Astrocyte of the spinal cord (primary cell): Measurements from ENCODE around the gene MANSC1.

Source experiments
- DNase-seq: peaks from one replicate; pipeline ENCODE4 v3.0.0; 2011; ENCODE audit warnings: low read depth, low spot score
- H3K4me3 ChIP-seq: 2 replicates; pipeline ENCODE4 v1.5.1; 2011; ENCODE audit warnings: low read depth, mild to moderate bottlenecking, low read length, moderate library complexity
- in situ Hi-C: cut with HindIII; loops from 2 replicates; pipeline ENCODE4 v1.10.0; 2017; ENCODE audit warnings: low sequenced_read_pairs
- TF ChIP-seq, protein P1 (sequence below): IDR thresholded peaks from 2 replicates; pipeline ENCODE4 v1.5.1; 2012; ENCODE audit warnings: low read depth, mild to moderate bottlenecking, low read length, inconsistent platforms

The MANSC1 gene

DNA sequence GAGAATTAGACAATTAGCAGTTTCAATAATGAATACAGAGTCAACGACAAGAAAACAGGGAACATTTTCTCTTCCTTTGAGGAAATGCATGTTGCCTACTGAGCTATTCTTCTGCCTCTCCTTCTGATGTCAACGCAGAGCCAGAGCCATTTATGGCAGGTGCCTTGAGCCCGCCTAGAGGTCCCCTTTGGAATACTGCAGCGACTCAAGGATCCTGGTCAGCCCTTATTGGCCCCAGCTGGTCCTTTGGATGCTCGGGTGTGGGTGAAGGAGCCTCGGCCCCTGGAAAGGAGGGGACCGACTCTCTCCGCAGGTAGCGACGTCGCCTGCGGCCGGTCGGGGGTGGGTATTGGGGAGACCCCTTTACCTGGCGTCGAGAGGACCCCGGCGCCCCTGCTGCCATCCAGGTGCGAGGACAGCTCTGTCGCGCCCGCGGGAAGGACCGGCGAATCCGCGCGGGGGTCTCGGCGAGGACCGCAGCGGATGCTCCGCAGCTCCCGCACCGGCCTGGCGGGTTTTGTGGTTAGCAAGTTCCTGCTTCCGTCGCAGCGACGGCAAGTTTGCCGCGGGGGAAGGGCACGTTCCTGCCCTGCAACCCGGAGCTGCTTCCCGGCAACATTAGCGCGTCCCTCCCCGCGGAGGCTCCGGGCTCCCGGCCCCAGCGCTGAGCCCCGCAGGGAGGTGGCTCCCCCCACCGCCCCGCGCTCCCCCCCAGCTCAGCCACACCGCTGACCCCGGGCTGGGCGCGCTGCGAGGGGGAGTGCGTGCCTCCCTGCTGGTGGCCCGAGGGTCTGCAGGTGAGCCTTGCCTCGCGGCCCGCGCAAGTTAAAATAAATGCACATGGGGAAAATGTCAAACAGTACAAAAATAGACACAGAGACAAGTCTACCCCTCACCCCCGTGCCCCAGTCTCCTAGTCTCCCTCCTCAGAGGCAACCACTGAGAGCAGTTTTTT is at the start of gene MANSC1:
TSS of gene MANSC1 (minus strand) at position 532 of the 955 bp plus-strand sequence. CDS start 6,928 bp downstream, outside the sequence.
- H3K4me3 ChIP-seq = peak within 1 kb of the TSS; percentile 56
- in situ Hi-C loops = no loop called here
- TF ChIP-seq, protein P1, sequence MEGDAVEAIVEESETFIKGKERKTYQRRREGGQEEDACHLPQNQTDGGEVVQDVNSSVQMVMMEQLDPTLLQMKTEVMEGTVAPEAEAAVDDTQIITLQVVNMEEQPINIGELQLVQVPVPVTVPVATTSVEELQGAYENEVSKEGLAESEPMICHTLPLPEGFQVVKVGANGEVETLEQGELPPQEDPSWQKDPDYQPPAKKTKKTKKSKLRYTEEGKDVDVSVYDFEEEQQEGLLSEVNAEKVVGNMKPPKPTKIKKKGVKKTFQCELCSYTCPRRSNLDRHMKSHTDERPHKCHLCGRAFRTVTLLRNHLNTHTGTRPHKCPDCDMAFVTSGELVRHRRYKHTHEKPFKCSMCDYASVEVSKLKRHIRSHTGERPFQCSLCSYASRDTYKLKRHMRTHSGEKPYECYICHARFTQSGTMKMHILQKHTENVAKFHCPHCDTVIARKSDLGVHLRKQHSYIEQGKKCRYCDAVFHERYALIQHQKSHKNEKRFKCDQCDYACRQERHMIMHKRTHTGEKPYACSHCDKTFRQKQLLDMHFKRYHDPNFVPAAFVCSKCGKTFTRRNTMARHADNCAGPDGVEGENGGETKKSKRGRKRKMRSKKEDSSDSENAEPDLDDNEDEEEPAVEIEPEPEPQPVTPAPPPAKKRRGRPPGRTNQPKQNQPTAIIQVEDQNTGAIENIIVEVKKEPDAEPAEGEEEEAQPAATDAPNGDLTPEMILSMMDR = peak; percentile 45
- DNase-seq = no peak

DNA sequence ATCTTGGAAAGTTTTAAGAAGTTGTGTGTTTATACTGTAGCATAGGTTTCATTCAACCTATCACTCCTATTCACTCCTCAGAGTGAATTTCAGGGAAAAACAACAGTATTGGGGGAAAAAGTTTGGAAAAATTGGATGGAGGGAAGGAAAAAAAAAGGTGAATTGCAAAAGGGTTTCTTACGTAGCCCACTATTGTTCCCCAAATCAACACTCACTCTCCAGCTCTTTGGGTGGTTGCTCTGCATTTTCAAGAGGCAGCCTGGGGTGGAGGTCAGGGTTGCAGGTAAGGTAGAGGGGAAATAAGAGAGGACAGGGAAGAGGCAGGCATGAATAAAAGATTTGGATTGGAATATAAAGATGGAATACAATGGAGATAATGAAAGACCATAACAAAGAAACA is 49.1 kb upstream of the MANSC1 start:
- DNase-seq = no peak
- no peak overlapping the region for H3K4me3 ChIP-seq
- TF ChIP-seq, protein P1 = no peak
- in situ Hi-C loops = no loop called here

DNA sequence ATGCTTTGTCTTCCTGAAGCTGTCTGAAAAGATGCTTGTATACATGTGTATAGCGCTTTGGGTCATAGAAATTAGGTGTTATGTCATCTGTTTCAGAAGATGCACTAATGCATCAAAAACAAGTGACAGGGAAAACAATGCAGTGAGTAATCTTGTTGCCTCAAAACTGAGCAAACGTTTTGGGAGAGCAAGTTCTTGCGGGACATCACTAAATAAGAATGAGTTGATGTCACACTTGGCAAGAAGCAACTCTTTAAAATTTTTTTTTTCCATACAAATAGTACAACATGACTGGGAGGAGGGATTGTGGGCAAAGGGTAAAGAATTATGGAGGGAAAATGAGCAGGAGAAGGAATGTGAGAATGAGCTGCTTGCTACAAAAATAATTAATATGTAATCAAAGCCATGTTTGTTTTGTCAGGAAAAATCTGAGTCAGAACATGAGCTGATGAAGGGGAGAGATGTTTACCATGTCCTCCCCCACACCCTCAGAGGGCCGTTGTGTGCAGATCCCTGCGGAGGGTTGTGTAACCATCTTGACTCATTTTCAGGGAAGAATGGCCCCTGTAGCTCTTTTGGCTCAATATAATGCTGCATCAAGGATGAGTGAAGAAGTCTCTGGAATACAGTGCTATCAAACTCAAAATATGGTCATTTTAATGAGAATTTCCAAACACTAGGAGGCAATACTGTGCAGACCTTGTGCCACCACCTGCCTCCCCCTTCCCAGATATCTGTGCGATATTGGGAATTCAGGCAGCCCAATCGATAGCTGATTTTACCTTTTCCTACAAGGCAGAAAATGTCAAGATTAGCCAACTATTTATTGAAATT is 48.2 kb upstream of the MANSC1 start:
- no peak overlapping the region for H3K4me3 ChIP-seq
- peak; percentile 93 for DNase-seq
- TF ChIP-seq, protein P1 = peak; percentile 9
- in situ Hi-C loops = no loop called here

DNA sequence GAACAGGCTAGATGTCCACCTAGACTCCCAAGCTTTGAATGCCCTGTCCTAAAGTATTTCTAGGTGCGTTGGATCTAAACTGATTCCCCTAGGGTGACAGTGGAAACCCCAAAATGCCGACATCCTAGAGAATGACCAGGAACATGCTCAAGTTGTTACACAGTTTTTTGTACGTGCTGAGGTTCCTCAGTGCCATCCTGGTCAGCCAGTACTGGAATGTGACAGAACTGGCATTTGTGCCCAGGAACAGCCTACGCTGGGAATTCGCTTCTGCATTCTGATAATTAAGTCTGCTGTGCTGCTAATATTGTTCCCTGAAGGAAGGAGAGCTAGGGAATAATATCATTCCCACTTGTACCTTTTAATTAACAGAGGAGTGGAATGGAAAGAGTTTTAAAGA is 47.1 kb upstream of the MANSC1 start:
- in situ Hi-C loops = no loop called here

DNA sequence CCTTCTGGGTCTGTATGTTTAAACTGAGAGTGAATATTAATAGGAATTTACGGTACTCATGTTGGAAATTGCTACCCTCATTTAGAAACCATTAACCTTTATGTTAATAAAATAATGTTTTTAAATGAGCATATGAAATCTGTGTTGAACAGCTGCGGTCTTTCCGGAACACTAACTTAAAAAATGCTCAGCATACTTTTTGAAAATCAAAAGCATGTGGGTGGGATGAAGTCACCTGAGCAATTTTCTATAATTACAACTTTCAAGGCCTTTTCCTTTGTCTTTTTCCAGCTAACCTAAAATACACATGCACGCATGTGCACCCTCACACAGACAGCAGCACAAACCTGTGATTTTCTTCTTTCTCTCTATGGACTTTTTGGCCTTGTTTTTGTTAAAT is 46.7 kb upstream of the MANSC1 start:
- no peak for DNase-seq
- in situ Hi-C loops = no loop called here
- H3K4me3 ChIP-seq = no peak overlapping the region
- TF ChIP-seq, protein P1 = no peak

More for the DNA sequence above, 47.1 kb upstream of the MANSC1 start:
- H3K4me3 ChIP-seq = no peak overlapping the region
- TF ChIP-seq, protein P1 = no peak
- no peak for DNase-seq

DNA sequence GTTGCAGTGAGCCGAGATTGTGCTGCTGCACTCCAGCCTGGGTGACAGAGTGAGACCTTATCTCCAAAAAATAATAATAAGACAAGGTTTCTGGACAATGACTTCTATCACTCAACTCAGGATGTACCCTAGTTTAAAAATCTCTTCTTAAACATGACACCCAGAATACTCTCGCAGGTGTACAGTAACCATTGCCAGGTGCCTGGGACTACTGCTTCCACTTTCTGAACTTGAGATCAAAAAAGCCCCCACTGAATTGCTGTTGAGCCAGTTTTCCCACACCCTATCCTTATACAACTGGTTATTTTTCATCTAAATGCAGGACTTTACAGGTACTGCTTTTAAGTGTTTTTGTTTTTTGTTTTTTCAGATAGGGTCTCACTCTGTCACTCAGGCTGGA is 43.1 kb upstream of the MANSC1 start:
- no peak overlapping the region for H3K4me3 ChIP-seq
- TF ChIP-seq, protein P1 = no peak
- in situ Hi-C loops = no loop called here
- DNase-seq = no peak
